Muscle layer of duodenum (tissue), 2 donors: Measurements from ENCODE around the gene ALKBH6.
"Not testable (repeated sequence)": the region's sequence is repeated elsewhere in the genome, so short reads cannot be mapped to it uniquely, and the experiment has no call there.

Experiments
- H3K27ac ChIP-seq: one replicate; pipeline ENCODE4 v1.7.0; 2013; ENCODE audit warnings: mild to moderate bottlenecking, low read length
- H3K27me3 ChIP-seq: one replicate; pipeline ENCODE4 v1.7.0; 2013; ENCODE audit warnings: low read depth, mild to moderate bottlenecking, control low read depth, low read length
- H3K36me3 ChIP-seq, 2 donors: one replicate each; pipeline ENCODE4 v1.7.0; 2013; ENCODE audit warnings: low read length in 2 of 2, control low read depth in 1 of 2, mild to moderate bottlenecking in 1 of 2; ENCODE audit not compliant: insufficient read depth in 2 of 2, control insufficient read depth in 1 of 2
- H3K4me1 ChIP-seq, 2 donors: one replicate each; pipeline ENCODE4 v1.7.0; 2013; ENCODE audit warnings: low read length in 2 of 2, mild to moderate bottlenecking in 2 of 2, control low read depth in 1 of 2, moderate library complexity in 1 of 2; ENCODE audit not compliant: insufficient read depth in 2 of 2, control insufficient read depth in 1 of 2
- H3K4me3 ChIP-seq, 2 donors: one replicate each; pipeline ENCODE4 v1.7.0; 2013; ENCODE audit warnings: low read length in 2 of 2, low read depth in 1 of 2, mild to moderate bottlenecking in 1 of 2
- H3K9me3 ChIP-seq, 2 donors: one replicate each; pipeline ENCODE4 v1.7.0; 2013; ENCODE audit warnings: low read length in 2 of 2, control low read depth in 1 of 2, mild to moderate bottlenecking in 1 of 2; ENCODE audit not compliant: control insufficient read depth in 1 of 2
- donor health status: healthy.

ALKBH6 gene

GRCh38 chr19:36049080-36049698 lies 35.2 kb upstream of the ALKBH6 start:
- Histone ChIP-seq H3K4me1 (peaks cover 0 to 14% of the 10 kb centered on the region in 2 donors), H3K36me3 (peaks cover 0 to 7% of the 10 kb centered on the region in 2 donors), H3K9me3 (no peaks in the 10 kb centered on the region), H3K4me3 (no peak overlapping the region), H3K27me3 (no peaks in the 10 kb centered on the region), H3K27ac (no peak overlapping the region)

GRCh38 chr19:36047835-36048234 lies 33.8 kb upstream of the ALKBH6 start:
- no peaks in the 10 kb centered on the region for H3K36me3 ChIP-seq
- peaks cover 0 to 23% of the 10 kb centered on the region in 2 donors for H3K4me1 ChIP-seq
- no peaks in the 10 kb centered on the region for H3K9me3 ChIP-seq
- no peak overlapping the region for H3K4me3 ChIP-seq
- no peak overlapping the region for H3K27ac ChIP-seq
- H3K27me3 ChIP-seq = no peaks in the 10 kb centered on the region

- Histone ChIP-seq H3K27me3 (no peaks in the 10 kb centered on the region), H3K27ac (no peak overlapping the region), H3K4me1 (peaks cover 1 to 27% of the 10 kb centered on the region in 2 donors), H3K9me3 (no peaks in the 10 kb centered on the region), H3K4me3 (no peak overlapping the region), H3K36me3 (no peaks in the 10 kb centered on the region)
Observed at GRCh38 chr19:36046443-36047050, 32.5 kb upstream of the ALKBH6 start.

- Histone ChIP-seq H3K36me3 (peaks cover 0 to 6% of the 10 kb centered on the region in 2 donors), H3K4me3 (no peak overlapping the region), H3K9me3 (no peaks in the 10 kb centered on the region), H3K27me3 (no peaks in the 10 kb centered on the region), H3K27ac (no peak overlapping the region), H3K4me1 (peaks cover 4 to 27% of the 10 kb centered on the region in 2 donors)
Observed at GRCh38 chr19:36043952-36044351, 29.9 kb upstream of the ALKBH6 start.

GRCh38 chr19:36041831-36042230 lies 27.8 kb upstream of the ALKBH6 start:
- no peaks in the 10 kb centered on the region for H3K9me3 ChIP-seq
- H3K36me3 ChIP-seq = peaks cover 3 to 9% of the 10 kb centered on the region in 2 donors
- H3K27ac ChIP-seq = peak overlapping the region; percentile 45
- H3K4me1 ChIP-seq = peaks cover 4 to 27% of the 10 kb centered on the region in 2 donors
- H3K27me3 ChIP-seq = no peaks in the 10 kb centered on the region
- H3K4me3 ChIP-seq = no peak overlapping the region

- not testable (repeated sequence) for H3K36me3 ChIP-seq, H3K9me3 ChIP-seq, H3K27me3 ChIP-seq, H3K4me3 ChIP-seq
- peaks cover 4 to 27% of the 10 kb centered on the region in 2 donors for H3K4me1 ChIP-seq
- peak overlapping the region; percentile 45 for H3K27ac ChIP-seq
Observed at GRCh38 chr19:36041092-36041491, 27.1 kb upstream of the ALKBH6 start.

GRCh38 chr19:36040495-36040894 lies 26.5 kb upstream of the ALKBH6 start:
- Histone ChIP-seq H3K27ac (no peak overlapping the region), H3K36me3 (peaks cover 3 to 9% of the 10 kb centered on the region in 2 donors), H3K4me3 (no peak overlapping the region), H3K9me3 (no peaks in the 10 kb centered on the region), H3K27me3 (no peaks in the 10 kb centered on the region), H3K4me1 (peaks cover 4 to 24% of the 10 kb centered on the region in 2 donors)

- Histone ChIP-seq H3K9me3 (no peaks in the 10 kb centered on the region), H3K36me3 (peaks cover 5 to 11% of the 10 kb centered on the region in 2 donors), H3K27ac (no peak within 1 kb of the TSS), H3K4me1 (peaks cover 0 to 9% of the 10 kb centered on the region in 2 donors), H3K27me3 (no peaks in the 10 kb centered on the region), H3K4me3 (peak within 1 kb of the TSS; percentile 51 to 82)
Observed at GRCh38 chr19:36032251-36033104, 18.5 kb upstream of the ALKBH6 start, which contains the start of gene CLIP3. Gene CLIP3 (minus strand): TSS chr19:36032873. CDS start chr19:36032357, 516 bp downstream.

GRCh38 chr19:36031308-36031707 lies 17.3 kb upstream of the ALKBH6 start:
- H3K27ac ChIP-seq = no peak overlapping the region
- H3K27me3 ChIP-seq = no peaks in the 10 kb centered on the region
- peaks cover 0 to 9% of the 10 kb centered on the region in 2 donors for H3K4me1 ChIP-seq
- no peaks in the 10 kb centered on the region for H3K9me3 ChIP-seq
- H3K4me3 ChIP-seq = no peak overlapping the region
- peaks cover 5 to 22% of the 10 kb centered on the region in 2 donors for H3K36me3 ChIP-seq

- H3K4me3 ChIP-seq = no peak overlapping the region
- peaks cover 10 to 30% of the 10 kb centered on the region in 2 donors for H3K36me3 ChIP-seq
- H3K9me3 ChIP-seq = no peaks in the 10 kb centered on the region
Observed at GRCh38 chr19:36030264-36031148, 16.5 kb upstream of the ALKBH6 start.

More at GRCh38 chr19:36030264-36031148, 16.5 kb upstream of the ALKBH6 start:
- no peaks in the 10 kb centered on the region for H3K27me3 ChIP-seq
- peaks cover 0 to 9% of the 10 kb centered on the region in 2 donors for H3K4me1 ChIP-seq
- H3K27ac ChIP-seq = no peak overlapping the region
